NOMO-1 treated with dmso at 0.1 percent for 144 hours (cell line): Measurements from ENCODE around the gene JAML.
"Not testable (repeated sequence)": the region's sequence is repeated elsewhere in the genome, so short reads cannot be mapped to it uniquely, and the experiment has no call there.

Experiments
- DNase-seq: peaks from one replicate; lab custom pipeline; 2025; ENCODE audit not compliant: unreplicated experiment; lab: John Stamatoyannopoulos, UW

Gene JAML

DNA sequence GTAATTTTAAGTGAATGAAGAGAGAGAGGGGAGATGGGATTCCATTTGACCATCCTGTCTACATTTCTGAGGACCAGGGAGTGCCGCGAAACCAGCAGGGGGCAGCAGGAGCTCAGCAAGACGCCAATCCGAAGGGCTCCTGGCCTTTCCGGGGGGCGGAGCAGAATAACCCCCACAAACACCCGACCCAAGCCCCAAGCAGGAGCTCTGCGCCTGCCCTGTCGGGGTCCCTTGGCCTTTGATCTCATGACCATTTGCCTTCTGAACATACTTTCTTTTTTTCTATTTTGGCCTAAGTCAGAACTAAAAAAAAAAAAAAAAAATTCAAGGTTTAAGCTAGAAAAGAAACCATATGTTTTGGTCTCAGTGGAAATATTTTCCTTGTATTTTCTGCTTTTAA lies 26.4 kb downstream of the JAML start:
- DNase-seq = peak; percentile 49

DNA sequence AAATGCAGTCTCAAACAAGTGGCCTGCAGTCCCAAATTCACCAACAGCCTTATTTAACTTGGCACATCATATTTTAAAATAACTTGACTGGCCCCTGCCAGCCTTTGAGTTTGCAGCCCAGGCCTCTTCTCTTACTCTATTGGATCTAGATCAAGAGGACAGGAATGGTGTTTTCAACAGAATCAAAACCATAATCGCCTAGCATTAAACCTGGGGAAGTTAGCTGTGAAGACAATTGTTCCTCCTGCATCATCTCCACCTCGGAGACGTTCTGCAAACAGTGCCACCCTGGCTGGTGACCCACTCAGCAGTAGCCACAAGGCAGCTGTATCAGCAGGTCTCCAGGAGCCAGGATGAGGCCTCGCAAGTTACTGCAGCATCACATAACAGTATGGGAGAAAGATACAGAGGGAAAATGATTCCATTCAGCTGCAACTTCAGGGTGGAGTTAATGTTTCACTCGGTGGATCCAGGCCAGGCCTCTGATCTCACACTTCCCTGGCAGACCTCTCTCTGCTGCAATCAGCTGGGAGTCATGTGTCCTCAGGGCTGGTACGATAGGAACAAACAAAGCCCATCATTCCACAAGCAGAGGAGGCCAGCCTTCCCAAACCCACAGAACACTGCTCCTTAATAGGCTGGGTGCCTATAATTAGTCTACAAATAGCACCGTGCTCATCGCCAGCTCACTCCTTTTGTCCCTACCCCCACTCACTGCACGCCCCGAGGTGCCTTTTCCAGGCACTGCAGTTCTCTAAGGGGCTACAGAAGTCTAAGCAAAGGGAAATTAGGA lies 29.8 kb downstream of the JAML start:
- no peak for DNase-seq

DNA sequence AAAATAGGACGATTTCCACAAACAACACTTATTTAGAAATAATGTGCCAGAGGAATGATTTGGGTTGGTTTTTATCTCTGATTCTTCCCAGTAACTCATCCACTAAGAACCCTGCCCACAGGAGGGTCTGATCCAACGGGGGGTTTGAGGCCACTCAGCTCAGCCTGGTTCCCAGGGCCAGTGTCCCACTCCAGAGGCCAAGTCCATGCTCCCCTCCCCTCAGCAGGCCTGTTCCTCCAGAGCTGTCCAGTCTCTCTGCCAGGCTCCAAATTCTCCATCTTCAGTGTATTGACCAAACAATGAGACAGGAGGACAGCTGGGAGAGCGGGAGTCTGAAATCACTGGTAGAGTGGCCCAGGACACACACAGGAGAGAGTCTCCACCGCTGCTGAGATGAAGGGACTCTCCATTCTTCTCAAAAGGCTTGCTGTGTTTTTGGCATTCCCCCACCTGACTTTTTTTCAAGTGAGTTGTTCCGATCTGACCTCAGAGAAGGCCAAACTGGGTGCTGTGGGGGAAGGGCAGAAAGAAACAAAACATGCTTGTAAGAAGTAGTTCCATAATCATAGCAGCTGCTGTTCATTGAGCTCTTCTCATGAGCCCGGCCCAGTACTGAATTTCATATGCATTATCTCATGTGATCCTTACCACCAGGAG lies 30.8 kb downstream of the JAML start:
- DNase-seq = no peak

DNA sequence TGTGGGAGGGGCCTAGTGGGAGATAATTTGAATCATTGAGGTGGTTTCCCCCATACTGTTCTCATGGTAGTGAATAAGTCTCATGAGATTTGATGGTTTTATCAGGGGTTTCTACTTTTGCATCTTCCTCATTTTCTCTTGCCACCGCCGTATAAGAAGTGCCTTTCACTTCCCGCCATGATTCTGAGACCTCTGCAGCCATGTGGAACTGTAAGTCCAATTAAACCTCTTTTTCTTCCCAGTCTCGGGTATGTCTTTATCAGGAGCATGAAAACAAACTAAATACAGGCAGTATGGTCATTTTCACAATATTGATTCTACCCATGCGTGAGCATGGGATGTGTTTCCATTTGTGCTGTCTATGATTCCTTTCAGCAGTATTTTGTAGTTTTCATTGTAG lies 32.0 kb downstream of the JAML start:
- not testable (repeated sequence) for DNase-seq

DNA sequence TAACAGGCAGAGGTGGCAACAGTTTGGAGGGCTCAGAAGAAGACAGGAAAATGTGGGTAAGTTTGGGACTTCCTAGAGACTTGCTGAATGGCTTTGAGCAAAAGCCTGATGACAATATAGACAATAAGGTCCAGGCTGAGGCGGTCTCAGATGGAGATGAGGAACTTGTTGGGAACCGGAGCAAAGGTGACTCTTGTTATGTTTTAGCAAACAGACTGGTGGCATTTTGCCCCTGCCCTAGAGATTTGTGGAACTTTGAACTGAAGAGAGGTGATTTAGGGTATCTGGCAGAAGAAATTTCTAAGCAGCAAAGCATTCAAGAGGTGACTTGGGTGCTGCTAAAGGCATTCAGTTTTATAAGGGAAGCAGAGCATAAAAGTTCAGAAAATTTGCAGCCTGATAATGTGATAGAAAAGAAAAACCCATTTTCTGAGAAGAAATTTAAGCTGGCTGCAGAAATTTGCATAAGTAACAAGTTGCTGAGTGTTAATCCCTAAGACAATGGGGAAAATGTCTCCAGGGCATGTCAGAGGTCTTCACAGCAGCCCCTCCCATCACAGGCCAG lies 33.8 kb downstream of the JAML start:
- not testable (repeated sequence) for DNase-seq

DNA sequence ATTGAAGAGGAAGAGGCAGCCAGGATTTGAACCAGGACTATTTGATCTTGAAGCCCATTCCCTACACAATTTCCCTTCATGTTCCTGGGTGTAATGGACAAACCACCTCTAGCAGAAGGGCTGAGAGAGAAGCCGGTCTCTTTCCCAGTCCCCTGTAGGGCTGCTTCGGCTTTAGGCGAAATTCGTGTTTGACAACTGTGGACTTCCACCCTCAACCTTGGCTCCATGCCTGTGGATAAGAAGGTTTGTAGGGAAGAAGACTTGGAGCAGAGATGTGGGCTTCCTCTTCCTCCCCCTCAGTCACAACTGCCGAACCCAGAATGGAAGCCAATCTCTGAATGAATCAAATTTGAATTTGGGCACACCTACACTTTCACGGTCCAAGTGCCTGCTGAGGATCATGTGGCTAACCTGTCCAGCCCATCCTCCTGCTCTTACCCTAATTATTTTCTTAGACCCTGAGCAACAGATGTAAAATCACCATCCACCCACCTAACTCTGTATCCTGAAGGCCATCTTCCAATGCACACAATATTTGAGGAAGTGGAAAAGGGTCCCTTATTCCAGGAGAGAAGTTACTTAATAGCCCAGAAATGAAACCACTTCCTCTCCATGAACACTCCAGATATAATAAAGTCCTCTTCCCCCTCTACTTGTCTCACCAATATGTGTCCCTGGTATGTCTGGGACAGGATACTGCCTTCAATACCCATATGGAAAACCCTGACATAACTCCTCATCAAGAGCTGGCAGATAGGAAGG lies 38.3 kb downstream of the JAML start:
- DNase-seq = peak; percentile 18

DNA sequence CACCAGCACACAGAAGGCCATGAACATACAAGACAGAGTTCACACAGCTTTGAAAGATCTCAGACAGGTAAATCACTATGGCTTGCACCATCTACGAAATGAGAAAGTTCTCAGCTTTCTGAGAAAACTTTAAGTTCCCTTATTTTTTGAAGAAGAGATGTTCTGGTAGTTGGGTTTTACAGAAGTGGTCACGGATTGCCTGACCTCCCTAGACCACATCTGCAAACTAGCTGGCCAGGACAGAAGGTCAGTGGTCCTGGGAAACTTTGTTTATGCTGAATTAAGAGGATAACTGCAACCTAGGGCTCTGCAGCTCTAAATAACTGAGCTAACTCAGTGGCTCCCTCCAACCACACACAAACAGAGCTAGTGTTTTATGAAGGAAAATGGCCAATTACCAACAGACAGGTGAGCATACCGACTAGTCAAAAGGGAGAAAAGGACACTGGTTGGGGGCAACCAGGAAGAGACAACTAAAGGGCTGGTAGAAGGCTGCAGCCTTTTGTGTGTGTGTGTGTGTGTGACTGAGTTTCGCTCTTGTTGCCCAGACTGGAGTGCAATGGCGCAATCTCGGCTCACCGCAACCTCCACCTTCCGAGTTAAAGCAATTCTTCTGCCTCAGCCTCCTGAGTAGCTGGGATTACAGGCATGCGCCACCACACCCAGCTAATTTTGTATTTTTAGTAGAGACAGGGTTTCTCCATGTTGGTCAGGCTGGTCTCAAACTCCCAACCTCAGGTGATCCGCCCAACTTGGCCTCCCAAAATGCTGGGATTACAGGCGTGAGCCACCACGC lies 39.8 kb downstream of the JAML start:
- DNase-seq = peak; percentile 55

DNA sequence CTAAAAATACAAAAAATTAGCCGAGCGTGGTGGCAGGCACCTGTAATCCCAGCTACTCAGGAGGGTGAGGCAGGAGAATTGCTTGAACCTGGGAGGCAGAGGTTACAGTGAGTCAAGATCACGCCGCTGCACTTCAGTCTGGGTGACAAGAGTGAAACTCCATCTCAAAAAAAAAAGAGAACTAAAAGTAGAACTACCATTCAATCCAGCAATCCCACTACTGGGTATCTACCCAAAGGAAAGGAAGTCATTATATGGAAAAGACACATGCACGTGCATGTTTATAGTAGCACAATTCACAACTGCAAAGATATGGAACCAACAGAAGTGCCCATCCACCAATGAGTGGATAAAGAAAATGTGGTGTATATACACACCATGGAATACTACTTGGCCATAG lies 41.1 kb downstream of the JAML start:
- DNase-seq = not testable (repeated sequence)

DNA sequence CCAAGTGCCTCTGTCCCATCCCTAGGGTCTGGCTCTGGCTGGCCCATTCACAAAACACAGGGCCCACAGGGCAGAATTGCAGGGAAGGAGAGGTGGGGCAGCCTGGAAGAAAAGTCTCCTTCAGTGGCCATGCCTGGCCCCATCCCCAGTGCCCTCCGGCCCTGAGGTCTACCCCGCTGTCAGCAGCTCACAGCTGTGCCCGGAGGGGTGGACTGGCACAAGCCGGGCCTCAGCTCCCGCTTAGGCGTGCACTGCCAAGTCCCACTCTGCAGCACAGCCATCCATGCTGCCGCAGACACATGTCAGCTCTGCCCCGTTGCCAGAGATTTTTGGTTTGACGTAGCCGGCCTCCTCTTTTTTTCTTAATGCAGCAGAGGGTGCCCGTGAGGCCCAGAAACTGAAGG lies 44.5 kb downstream of the JAML start:
- DNase-seq = no peak

DNA sequence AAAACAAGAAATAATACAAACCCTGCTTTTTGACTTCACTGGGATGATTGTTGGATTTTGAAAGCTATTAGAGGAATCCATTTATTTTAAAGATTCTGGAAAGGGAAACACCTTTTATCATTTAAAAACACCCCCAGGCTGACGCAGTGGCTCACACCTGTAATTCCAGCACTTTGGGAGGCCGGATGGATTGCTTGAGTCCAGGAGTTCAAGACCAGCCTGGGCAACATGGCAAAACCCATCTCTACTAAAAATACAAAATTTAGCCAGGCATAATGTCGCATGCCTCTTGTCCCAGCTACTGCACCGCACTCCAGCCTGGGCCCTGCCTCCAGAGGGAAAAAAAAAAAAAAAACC lies 48.1 kb downstream of the JAML start:
- DNase-seq = no peak

DNA sequence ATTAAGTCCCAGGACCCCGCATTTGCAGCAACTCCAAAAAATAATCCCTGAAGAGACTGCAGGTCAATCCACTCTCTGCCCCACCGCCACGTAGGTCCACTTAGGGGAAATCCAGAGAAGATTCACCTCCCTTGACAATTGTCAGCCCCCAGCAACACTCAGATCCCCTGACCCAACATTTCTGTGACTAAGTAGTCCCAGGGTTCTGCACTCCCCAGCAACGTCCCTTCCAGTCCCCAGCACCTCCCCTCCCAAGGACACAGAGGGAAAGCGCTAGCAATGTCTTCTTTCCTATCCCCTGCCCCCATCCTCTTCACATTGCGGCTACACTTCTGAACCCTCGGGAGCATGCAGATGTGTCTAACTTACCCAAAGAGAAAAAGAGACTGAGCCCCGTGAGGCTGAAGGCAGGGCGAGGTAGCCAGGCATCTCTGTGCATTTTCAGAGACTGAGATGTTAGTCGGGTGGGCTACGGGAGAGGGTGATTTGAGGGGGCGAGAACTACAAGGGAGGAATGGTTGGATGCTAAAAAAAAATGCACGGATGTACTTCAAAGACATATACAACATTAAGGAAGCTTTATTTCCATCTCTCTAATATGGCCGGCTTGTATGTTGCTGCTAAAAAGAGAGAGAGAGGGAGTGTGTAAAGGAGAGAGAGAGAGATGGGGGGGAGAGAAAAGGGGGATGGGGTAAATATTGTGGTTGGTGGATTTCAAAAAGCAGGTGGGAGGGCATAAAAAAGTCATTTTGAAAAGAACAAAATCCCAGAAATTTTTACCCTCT lies 48.6 kb downstream of the JAML start, which contains the start of gene SCN2B:
TSS of gene SCN2B (minus strand) at position 647 of the 785 bp plus-strand sequence. CDS start at position 439, 208 bp downstream.
- no peak for DNase-seq

DNA sequence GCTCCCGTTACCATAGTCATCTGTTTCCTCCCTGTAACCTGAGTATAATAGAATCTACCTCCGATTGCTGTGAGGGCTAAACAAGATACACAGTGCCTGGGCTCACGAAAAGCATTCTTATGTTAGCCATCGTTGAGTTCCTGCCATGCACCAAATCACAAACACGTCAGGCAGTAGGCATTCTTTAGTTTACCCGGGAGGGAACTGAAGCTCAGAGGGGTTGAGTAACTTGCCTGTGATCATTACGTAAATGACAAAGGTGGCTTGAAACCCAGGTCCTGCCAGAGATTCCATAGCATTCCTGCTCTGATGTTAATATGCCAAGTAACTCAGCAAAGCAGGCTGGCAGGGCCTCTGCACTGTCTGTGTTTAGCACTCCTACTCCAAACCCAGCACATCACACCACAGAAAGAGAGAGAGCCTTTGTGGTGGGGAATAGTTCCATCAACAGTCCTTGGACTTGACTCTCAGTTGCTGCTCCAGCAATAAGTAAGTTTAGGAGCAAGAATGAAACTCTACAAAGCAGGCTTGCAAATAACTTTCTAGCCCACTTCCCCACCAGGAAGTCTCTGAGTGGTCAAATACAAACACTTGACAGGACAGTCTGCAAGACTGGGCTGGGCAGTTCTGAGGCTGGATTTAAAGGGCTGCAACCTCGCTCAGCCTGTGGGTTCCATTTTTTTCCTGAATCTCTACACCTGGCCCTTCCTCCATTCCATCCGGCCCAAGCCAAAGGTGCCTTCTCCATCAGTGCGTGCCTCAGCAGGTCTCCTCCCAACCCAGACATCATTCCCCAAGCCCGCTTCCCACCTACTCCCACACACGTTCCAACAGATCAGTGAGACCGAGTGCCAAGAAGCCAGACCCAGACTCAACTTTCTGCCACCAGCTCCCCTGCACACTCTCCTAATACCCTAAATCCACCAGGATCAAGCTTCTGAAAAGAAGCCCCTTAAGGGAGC lies 49.5 kb downstream of the JAML start:
- no peak for DNase-seq

DNA sequence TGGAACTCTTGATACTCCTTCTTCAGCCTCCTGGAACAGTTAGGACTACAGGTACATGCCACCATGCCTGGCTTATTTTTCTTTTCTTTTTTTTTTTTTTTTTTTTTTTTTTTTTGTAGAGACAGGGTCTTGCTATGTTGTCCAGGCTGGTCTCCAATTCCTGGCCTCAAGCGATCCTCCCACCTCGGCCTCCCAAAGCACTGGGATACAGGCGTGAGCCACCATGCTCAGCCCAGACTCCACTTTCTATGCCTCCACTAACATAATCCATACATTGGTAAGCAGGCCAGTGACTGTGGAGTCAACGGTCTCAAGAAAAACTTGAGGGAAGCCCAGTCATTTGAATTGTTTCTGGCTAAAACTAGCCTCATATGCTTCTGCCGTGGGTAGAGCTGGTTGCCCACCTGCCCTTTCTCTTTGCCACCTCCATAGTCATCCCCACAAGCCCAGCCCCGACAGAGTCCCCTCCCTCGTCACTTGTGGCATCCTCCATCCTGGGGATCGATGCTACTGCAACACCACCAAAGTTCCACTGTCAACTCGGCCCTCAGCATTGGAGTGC lies 50.7 kb downstream of the JAML start:
- no peak for DNase-seq

DNA sequence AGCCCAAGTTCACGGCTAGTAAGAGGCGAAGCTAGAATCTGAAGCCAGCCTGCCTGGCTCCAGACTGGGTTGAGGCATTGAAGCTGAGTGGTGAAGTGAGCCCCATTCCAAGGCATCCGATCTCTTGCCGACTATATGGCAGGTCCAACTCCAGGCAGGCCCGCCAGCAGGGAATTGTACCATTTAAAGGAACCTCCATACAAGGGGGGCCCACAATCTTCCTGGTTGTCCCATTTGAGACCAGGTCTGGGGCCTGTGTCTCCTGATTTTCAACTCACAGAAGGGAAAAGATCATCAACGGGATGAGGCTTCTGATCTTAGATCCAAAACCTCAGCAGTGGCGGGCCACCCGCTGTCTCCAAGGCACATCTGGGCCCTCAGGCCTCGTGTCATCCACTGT lies 52.5 kb downstream of the JAML start:
- no peak for DNase-seq

DNA sequence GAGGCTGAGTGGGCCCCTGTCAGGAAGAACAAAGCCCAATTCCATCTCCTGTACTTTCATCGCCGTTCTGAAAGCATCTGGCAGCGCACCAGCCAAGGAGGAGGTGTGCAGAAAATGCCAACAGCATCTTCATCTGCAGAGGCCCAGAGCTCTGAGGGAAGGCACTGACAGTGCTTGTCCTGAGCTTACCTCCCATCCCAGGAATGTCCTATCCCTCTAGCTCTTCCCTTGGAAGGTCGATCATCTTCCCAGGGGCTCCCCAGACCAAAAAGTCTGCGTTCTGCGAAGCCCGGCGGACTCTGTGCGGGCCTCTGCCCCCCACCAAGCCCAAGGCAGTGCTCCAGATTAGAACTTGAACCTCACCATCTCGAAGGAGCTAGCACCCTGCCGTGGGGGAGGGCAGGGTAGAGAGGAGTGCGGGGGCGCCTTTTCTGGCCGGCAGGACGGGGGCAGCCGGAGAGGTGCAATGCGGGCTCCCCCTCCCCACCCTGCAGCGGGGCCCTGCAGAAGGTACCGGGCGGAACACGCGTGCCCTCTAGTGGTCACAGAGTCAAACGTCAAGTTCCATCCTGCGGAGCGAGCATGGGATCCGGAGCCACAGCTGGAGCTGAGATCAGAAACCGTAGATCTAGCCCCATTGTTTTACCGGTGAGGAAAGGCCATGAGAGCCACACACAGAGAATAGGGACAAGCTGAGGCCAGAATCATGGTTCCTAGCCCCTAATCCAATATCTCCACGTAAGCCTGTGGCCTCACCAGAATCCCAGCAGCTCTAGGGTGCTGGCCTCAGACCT lies 53.3 kb downstream of the JAML start:
- peak; percentile 17 for DNase-seq

DNA sequence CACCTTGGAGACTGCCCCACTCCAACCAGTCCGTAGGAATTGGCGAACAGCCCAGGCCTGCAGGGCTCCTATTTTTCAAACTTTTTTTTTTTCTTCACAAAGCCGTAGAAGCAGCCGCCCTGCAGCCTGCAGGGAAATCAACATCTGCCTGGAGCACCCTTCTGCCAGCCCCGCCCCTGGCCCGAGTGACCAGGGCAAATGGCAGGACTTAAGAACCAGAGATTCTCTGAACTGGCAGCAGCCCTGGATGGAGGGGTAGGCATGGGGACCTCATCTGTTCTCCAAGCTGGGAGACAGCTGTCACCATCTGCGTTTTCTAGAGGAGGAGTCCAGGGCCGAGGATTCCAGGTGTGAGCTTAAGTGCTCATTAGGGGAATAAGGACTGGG lies 53.9 kb downstream of the JAML start:
- no peak for DNase-seq

DNA sequence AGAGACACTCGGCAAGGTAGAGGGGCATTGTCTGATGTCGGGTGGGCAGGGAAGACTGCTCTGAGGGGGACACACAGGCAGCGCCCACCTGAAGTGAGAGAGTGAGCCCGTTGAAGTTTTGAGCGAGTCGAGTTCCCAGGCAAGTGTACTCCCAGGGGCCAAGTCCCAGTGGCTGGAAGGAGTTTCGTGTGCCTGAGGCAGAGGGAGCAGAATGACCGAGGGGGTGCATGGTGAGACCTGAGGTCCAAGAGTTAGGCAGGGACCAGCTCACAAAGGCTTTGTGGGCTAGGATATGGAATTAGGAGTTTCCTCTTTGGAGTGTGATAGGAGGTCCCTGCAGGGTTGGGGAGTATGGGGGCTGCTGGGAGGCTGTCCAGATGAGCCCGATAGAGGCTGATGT lies 54.6 kb downstream of the JAML start:
- no peak for DNase-seq
